ENCODE measurements around the gene CRYGN.

The CRYGN gene

DNA sequence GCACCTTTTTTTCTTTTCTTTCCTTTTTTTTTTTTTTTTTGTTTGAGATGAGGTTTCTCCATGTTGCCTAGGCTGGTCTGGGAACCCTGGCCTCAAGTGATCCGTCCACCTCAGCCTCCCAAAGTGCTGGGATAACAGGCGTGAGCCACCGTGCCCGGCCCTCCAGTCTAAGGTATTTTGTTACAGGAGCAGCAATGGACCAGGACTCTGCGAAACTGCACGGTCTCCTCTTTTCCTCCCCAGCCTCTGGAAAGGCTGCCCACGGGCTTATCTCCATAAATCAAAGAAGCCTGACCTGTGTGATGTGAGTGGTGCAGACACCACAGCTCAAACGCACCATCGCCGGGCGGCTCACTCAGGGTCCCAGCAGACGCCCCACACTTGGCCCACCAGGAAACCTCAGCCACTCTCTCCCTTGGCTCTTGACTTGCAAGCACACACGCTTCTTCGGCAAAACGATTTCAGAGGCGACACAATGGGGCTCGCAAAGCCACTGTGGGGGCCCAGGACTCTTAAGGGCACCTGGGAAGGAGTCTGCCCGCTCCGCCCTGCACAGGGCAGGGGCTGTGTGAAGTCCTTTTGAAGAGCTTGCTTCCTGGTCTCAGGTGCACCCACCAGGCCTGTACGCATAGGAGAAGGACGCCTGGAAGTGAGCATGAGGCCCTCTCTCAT is 50.7 kb downstream of the CRYGN start:
- no peak for DNase-seq

DNA sequence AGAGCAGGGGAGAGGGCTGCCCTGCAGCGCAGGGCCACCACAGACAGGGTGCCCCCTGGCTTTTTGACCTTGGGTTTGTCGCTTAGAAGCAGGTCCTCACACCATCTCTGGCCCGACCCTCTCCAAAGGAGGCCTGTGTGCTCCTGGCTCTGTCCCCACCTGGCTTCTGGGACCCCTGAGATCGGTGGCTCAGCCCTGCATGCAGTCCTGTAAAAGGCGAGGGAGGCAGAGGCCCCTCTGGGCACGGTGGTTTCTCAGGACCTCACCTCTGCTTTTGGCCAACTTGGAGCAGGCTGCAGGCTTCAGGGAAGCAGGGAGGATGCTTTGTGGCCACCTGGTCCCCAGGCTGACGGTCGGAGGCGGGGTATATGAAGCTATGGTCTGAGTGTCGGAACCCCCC is 51.5 kb downstream of the CRYGN start:
- DNase-seq: no peak

DNA sequence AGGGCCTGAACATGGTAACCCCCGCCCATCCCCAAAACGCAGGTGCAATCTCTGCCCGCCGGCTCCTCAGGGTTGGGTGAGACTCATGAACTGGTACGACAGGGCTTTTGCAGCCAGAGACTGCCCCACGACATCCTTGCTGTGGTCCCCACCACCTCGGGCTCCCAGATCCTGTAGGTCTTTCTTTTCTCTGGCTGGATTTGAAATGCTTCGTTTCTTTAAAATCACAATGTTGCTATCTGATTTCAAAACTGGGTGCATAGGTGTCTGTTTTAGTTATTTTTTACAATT is 52.0 kb downstream of the CRYGN start:
- no peak for DNase-seq

DNA sequence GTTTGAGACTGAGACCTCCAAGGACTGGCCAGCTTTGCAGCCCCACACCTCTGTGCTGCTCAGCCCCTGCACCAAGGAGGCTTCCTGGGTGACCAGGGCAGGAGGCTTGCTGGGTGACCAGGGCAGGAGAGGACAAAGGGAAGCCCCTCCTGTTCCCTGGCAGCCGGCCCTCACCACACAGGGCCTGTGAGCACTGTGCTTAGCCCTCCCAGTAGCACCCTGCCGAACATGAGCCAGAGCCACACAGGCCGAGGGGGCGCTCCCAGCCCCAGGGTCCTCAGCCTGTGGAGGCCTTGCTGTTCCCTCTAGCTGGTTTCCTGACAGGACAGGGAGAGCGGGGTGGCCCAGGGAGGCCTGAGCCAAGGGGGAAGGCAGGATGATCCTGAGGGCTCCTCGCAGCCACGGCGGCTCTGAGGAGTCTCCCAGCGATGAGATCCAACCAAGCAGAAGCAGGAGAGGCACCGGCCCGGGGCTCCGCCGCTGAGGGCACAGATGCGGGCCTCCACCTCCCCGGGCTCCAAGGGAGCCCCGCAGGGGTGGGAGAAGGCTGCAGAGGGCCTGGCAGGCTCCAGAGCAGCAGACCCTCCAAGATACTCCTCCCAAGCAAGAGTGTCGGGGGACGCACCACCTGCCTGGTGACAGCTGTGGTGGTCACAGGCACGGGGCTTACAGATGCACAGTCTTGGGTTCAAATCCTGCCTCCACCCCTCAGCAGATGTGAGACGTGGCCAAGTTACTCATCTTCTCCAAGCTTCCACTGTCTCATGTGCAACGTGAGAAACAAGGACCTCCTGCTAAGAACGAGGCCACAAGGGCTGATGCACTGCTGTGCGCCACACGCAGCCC is 52.6 kb downstream of the CRYGN start:
- DNase-seq: no peak

DNA sequence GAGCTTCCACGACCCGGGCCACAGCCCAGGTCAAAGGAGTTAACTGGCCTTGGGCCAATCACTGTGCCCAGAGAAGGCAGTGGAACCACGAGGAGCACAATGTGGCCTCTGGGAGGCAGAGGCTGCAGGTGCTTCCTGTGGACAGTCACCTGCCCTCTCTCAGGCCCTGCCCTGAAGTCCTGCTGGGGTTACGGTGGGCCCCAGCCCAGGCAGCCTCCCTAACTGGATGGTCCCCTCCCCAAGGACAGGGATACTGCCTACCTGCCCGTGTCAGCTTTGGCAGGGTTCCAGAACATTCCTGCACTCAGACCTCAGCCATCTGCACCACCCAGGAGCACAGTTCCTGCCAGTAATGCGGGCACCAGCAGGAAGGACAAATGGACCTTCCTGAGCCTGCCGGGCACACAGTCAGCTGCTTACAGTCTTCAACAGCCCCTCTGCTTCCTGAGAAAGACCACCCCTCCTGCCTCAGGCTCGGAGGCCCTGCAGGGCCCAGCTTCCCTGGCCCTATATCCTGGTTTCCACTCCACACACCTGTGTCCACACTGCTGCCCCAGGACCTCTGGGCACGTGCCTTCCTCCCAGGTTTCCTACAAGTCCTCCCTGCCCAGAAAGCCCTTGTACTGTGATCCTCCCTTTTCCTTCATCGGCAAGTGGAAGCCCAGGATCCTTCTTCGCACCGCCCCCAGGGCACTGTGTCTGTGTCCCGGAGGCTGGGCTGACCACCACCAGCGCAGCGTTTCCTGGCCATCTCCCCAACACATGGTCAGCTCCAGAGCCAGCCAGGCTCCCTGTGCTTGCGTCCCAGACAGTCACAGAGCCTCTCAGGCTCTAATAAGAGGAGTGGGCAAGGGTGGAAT is 53.4 kb downstream of the CRYGN start:
- no peak for DNase-seq

DNA sequence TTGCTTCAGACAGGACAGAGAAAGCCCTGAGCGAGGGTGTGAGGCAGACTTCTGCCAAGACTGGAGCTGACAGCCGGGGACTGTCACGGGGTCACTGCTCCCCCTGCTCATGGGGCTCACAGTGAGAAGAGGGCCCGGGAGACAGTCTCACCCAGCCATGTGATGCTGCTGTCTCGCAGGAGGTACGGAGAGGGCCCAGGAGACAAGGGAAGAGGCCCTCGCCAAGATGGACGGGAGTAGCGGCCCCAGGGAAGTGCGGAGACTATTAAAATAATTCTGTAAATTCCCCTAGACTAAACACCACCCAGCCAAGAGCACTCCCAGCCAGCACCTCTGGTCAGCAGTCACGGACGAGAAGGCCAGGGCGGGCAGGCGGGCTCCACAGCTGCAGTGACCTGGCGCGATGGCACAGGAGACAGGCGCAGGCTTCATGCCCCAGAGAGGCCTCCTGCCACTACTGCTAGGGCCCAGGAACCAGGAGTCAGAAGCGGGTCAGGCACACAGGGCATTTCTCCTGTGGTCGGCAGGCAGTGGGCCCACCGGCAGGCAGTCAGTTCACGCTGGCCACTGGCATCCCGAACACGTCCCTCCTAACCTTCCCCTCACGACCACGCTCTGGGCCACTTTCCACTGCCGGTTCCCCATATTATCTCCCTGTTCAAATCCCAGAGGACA is 54.2 kb downstream of the CRYGN start:
- no peak for DNase-seq

DNA sequence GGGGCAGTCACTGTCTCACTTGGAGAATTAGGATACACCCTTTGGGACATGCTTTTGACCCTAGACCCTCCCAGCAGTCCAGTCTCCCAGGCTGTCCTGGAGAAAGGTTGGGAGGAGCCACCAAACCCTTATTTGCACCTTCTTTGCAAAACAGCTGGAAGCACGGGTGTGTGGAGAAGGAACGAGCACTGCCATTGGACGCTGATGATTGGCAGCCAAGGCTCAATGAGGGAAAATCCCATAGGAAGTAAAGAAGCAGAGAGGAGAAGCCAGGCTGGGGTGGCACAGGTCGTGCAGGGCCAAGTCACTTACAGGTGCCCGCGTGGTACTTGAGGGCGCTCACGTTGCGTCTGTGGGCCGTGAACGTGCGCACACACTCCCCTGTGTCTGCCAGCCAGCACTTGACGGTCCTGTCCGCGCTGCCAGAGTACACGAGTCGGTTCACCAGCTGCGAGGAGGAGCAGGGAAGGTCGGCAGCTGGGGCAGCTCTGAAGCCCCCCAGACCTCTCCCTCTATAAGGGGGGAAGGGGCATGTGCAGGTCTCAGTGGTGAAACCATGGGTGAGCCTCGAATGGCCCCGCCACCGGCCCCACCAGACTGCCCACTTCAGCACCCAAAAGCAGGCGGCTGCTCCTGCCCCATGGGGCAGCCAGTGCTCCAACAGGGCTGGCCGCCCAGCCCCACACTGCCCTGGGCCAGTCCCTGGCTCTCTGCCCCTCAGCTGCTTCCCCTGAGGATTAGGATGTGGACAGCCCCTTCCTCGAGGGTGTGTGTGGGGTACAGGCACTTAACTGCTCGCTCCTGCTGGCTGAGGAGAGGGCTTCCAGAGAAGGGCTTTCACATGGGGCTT is 54.9 kb downstream of the CRYGN start:
- DNase-seq: no peak

DNA sequence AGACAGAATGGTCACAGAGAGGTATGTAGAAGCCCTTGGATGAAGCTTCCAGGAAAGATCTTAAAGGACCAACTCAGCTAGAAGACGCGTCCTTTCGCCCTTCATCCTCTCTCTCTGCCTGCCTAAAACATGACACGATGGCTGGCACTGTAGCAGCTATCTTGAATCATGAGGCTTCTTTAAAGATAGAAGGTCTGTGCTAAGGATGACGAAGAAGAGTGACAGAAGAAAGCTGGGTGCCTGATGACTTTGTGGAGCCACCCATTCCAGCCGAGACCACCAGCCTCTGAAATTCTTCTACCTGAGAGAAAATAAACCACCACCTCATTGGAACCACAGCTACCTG is 55.6 kb downstream of the CRYGN start:
- no peak for DNase-seq

DNA sequence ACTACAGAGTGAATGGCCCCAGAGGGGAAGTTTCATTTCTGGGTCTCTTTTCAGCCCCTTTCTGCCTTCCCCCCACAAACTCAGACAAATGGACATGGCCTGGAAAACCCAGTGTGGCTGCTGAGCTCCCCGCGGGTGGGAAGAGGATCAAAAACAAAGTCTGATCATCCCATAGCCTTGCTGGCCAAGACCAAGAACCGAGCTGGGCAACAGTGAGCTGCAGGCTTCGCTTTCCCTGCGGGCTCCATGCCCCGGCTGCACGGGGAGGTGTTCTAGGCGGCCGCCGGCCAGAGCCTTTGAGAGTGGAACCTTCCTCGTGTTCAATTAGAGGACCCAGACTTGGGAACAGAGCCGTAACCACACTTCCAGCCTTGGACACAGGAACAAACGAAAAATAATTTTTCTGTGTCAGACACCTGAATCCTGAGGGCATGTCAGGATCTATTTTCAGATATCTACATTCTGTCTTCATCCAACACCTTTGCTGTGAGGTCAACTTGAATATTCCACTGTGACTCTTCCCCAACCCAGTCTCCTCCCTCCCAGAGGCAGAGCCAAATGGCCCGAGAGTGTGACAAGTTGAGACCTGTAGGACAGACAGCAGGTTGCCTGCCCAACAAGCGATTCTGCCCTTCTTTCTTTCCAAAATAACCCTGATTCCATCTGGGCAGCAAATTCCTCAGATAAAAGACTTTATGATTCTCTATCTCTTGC is 56.1 kb downstream of the CRYGN start:
- no peak for DNase-seq

DNA sequence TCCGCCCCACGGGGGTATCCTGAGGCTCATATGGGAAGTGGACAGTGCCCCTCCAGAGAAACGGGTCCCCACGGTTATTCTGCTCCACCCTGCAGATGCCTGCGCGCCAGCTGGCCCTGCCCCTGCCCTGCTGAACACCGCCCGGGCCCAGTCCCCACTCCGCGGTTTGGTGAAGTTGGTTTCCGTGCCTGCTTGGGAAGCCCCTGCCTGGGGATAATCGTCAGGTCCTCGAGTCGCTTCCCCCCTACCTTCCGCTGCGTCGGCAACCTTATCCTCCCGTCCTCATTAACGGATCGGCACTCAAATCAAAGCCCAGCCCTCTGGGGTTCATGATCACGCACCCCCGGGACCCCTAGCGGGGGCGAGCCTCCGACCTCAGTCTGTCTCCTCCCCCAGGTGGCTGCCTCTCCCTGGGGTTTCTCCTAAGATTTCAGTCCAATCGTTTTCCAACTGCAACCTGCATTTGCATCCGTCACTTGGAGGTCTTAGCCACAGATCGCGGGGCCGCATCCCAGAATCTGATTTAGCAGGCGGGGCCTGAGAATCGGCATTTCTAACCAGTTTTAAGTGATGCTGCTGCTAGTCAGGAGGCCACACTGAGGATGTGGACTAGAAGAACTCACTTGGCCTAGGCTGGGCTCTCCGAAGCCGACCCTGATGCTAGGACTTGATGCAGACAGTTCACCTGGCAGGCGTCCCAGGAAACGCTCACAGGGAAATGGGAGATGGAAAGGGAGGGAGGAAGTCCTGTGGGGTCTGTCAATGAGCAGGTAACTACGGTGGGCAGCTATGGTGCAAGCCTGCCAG is 57.7 kb downstream of the CRYGN start:
- peak; percentile 24 for DNase-seq

DNA sequence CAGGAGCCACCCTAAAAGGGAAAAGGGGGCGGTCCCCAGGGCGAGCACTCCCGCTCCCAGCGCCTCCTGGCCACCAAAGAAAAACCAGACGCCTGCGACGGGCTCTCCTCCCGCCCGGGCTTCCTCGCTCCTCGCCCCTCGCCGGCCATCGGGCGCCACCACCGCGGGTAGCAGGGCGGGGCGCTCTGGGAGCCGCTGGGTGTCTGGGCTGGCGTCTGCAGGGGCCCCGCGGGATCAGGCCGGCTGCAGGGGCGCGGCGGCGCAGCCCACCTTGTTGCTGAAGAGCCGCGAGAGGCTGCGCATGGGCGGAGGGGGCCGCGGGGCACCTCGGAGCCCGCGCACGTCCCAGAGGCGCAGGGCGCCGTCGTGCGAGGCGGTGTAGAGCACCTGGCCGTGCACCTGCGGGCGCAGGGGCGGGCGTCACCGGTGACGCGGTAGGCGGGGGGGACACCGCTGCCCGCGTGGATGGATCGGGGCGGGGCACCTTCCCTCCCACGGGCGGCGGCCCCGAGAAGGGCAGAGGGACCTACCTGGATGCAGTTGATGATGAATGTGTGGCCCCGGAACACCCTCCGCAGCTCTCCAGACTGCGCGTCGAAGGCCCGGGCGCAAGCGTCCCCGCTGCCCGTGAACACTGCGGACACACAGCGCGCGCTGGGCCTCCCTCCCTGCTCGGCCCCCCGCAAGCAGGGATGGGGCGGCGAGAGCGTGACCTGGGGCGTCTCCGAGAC is 58.4 kb downstream of the CRYGN start:
- peak; percentile 37 for DNase-seq

DNA sequence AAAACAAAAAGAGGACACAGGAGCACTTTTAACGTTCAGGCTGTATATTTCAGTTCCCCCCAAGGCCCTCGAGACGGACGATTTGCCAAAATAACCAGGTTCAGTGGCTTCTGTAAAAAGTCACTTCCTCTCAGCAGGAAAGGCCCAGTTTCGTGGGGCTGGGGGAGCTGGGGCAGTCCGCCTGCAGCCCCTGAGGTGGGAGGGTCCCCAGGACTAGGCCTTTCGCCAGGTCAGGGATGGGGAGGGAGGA is 58.9 kb downstream of the CRYGN start:
- no peak for DNase-seq

DNA sequence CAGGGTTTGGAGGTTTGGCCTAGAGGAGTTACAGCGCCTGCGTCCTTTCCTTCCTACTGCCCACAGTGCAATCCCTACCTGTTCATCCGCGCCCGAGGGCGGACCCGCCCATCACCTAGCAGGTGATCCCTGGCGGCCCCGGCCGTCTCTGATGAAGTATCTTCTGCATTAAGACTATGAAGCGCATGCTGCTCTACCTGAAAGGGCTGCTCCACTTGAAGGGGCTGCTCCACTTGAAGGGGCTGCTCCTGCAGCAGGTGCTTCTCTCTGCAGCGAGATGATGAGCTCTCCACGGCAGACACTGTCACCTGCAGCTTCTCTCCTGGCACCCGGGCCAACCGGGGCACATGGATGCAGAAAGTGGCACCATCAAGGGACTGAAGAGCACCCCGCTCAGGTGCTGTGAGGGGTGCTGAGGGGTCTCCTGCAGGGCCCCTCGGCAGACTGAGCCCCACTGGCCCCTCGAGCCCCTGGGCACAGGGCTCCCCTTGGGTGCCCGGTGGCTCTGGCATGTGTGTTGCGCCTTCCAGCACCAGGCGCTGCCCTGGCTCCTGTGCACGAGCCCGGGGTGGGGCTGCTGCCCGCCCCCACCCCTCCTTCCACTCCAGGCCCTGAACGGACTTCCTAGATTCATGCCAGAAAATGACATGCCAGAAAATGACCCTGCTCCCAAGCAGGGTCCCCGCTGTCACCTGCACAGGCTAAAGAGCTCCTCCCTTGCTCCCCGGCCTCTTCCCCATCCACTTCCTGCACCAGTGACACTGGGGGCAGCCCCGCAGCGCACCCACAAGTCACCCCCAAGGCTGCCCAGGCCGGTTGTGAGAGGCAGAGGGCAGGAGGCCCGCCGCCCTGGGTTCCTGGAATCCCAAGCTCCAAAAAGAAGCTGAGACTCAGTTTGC is 59.5 kb downstream of the CRYGN start:
- no peak for DNase-seq

DNA sequence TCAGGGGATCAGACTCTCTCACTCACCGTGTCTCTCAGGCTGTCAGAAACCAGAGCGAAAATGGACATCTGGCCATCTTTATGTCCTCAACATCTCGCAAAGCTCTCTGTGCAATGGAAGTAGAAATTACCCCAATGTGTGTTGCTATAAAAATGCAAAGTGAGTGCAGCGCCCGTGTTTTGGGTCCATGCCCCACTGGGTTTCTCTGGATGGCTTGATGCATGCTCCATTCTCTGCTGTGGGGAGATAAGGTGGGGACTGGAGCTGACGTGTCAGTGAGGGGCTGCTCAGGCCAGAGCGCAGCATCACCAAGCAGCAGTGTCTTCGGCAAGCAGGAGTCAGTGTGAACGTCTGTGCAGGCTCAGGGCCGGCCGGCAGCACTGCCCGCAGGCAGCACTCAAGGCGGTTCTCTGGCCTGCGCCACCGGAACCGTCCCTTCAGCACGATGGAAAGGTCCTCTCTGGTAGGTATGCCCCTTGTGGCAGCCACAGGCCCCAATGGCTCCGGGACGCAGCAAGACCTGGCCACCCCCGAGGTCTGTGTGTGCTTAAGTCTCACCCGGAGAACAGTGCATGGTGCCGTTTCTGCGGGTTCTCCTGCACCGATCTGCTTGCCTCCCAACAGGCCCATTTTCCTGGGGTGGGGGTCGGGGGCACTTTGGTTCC is 60.3 kb downstream of the CRYGN start:
- no peak for DNase-seq

DNA sequence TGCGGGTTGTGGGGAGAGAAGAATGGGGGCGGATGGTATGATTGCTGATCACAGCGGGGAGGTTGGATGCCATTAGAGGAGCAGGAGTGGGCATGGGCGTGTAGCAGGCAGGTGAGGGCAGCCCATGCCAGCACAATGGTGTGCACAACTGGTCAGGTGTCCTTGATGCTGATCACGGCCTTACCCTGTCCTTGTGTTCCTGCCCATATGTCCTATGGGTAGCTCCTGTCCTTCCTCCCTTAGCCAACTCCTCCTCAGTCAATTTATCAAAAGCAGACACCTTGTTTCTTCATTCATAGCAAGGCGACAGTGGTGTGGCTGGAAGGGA is 60.8 kb downstream of the CRYGN start:
- DNase-seq: no peak
